ENCODE data around the gene LAMP2.
"Not testable (repeated sequence)": the region's sequence is repeated elsewhere in the genome, so short reads cannot be mapped to it uniquely, and the experiment has no call there.

GRCh38 chrX:120469657-120470056 lies 561 bp upstream of the LAMP2 start:
- TF ChIP-seq CTCF (IDR thresholded peaks at IDR 0.05; ENCODE audit: poor library complexity, severe bottlenecking); RAD21 (conservative IDR thresholded peaks at IDR 0.05); MXI1 (conservative IDR thresholded peaks at IDR 0.05; ENCODE audit: poor library complexity, severe bottlenecking); SMC3 (conservative IDR thresholded peaks at IDR 0.05; ENCODE audit: poor library complexity): not testable (repeated sequence)
